ENCODE results near the gene MYL6B.
A peak's percentile ranks its signal among the peaks of the same experiment; 100 is the strongest.

MYL6B gene

GRCh38 chr12:56143870-56144269, 8.5 kb upstream of the MYL6B start:
- TF ChIP-seq CTCF (IDR thresholded peaks at IDR 0.05; ENCODE audit: unreplicated experiment in 3 of 3) = no peak
- Mint-ChIP-seq H3K27me3 (ENCODE audit: low read depth) (no peaks in the 10 kb centered on the region), H3K4me1 (peaks cover 12% of the 10 kb centered on the region), H3K4me3 (no peak overlapping the region), H3K9me3 (no peaks in the 10 kb centered on the region), H3K27ac (no peak overlapping the region), H3K36me3 (ENCODE audit: low read depth) (peaks cover 49% of the 10 kb centered on the region)

GRCh38 chr12:56145217-56145616, 7.2 kb upstream of the MYL6B start:
- H3K4me1 Mint-ChIP-seq = peaks cover 15% of the 10 kb centered on the region
- no peaks in the 10 kb centered on the region for H3K9me3 Mint-ChIP-seq
- H3K27me3 Mint-ChIP-seq (ENCODE audit: low read depth) = no peaks in the 10 kb centered on the region
- H3K27ac Mint-ChIP-seq = peak overlapping the region in 2 of 3 experiments; percentile 6 to 37
- peaks cover 36% of the 10 kb centered on the region for H3K36me3 Mint-ChIP-seq (ENCODE audit: low read depth)
- TF ChIP-seq CTCF (IDR thresholded peaks at IDR 0.05; ENCODE audit: unreplicated experiment in 3 of 3) = no peak
- H3K4me3 Mint-ChIP-seq = no peak overlapping the region

- Mint-ChIP-seq H3K27ac (peak overlapping the region; percentile 81 to 90 (median 81)), H3K36me3 (ENCODE audit: low read depth) (peaks cover 25% of the 10 kb centered on the region), H3K27me3 (ENCODE audit: low read depth) (no peaks in the 10 kb centered on the region), H3K4me3 (peak overlapping the region in 1 of 3 experiments; percentile 2), H3K4me1 (peaks cover 28% of the 10 kb centered on the region), H3K9me3 (no peaks in the 10 kb centered on the region)
- no peak for TF ChIP-seq CTCF (IDR thresholded peaks at IDR 0.05; ENCODE audit: unreplicated experiment in 3 of 3)
These were observed 5.6 kb upstream of the MYL6B start for GRCh38 chr12:56146492-56147460.

GRCh38 chr12:56150563-56150962, 1.8 kb upstream of the MYL6B start:
- TF ChIP-seq CTCF (IDR thresholded peaks at IDR 0.05; ENCODE audit: unreplicated experiment in 3 of 3) = no peak
- Mint-ChIP-seq H3K4me1 (peaks cover 62% of the 10 kb centered on the region), H3K36me3 (ENCODE audit: low read depth) (peaks cover 10% of the 10 kb centered on the region), H3K4me3 (peak overlapping the region; percentile 73 to 99 (median 97)), H3K9me3 (no peaks in the 10 kb centered on the region), H3K27me3 (ENCODE audit: low read depth) (no peaks in the 10 kb centered on the region), H3K27ac (peak overlapping the region; percentile 67 to 87 (median 76))

GRCh38 chr12:56151672-56152131, 685 bp upstream of the MYL6B start:
- TF ChIP-seq CTCF (IDR thresholded peaks at IDR 0.05; ENCODE audit: unreplicated experiment in 3 of 3) = peak; percentile 32 to 33 (median 33)
- Mint-ChIP-seq H3K27ac (peak overlapping the region; percentile 87 to 97 (median 93)), H3K27me3 (ENCODE audit: low read depth) (no peaks in the 10 kb centered on the region), H3K36me3 (ENCODE audit: low read depth) (peaks cover 13% of the 10 kb centered on the region), H3K9me3 (no peaks in the 10 kb centered on the region), H3K4me1 (peaks cover 57% of the 10 kb centered on the region), H3K4me3 (peak overlapping the region; percentile 97 to 100 (median 99))
